ENCODE measurements around the gene IKZF3.
"Not testable (repeated sequence)": the region's sequence is repeated elsewhere in the genome, so short reads cannot be mapped to it uniquely, and the experiment has no call there.

Gene IKZF3

DNA sequence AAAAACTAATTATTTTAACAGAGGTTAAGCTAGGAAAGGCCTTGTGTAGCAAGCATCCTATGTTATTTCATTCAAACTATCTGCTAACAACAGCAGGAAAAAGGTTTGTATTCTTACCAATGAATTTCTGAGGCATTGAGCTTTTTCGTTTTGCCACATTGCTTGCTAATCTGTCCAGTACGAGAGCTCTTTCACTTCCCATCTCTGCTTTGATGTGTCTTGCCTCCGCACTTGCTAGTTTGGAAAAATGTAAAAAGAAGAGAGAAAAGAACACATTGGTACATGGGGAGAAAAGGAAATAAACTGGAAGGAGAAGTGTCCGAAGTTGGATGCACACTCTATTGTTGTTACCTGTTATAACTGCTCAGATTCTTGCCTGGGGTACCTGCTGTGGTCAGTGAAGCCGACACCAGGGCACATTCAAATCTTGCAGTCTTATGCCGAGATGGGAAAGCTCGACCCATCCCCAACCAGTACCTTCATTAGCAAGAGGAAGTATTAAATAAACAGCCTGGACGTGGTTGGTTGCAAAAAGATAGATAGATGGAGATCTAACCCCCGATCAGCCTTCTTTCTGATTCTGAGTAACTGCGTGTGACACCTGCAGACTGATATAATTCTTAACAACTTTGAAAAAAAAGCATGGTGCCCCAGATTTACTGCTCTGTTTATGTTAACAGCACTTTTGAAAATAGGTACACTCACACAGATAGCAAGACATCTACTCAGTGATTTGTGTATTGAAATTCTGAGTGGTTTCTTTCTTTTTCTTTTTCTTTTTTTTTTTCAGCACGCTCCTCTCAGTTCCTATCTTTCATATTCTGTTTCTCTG is 86.4 kb downstream of the IKZF3 start:
- DNase-seq (ENCODE audit: low spot score): no peak

DNA sequence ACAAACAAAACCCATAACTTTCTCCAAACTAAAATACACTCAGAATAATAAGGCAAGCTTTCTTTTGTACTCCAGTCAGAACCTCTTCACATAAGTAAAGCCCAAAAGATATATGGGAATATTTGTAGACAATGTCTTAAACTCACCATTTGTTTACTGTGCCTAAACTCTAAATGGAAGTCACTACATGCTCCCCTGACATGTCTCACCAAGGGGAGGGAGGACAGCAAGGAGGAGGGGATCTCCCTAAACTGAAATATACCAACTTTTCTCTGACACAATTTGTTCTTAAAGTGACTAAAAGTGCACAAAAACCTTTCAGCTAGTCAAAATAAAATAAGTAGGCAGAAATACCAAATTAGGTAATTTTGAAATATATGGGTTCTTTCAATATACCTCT is 87.9 kb downstream of the IKZF3 start:
- no peak for DNase-seq (ENCODE audit: low spot score)

DNA sequence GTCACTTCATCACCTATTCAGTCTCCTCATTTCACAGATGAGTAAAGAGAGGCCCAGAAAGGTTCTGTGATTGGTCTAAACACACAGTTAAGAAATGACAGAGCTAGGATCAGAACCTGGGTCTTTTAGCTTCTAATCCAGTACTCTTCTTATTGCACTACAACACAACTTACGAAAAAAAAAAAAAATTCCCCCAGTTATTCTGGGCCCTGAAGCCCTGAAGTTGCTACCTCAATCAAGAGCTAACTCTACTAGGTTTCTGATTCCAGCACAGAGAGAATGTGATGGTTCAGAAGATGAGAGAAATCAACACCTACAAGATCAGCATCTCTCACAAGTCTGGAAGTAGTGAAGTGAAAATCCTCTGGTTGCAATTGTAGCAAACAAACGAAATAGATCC is 89.1 kb downstream of the IKZF3 start:
- DNase-seq (ENCODE audit: low spot score): no peak

DNA sequence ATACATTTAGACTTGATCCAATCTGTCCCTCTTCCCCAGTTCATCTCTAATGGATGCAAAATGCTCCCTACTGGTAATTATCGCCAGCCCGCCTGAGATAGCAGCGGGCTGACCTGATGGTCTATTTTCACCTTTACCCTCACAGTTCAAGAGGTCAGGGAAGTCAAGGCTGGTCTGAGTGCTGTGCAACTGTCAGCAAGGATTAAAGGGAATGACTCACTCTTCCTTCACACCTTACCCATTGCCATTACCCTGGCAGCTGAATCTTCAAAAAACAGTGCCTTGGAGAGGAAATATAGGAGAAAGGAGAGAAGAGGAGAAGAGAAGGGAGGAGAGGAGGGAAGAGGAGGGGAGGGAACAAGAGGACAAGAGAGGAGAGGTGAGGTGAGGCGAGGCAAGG is 90.1 kb downstream of the IKZF3 start:
- DNase-seq (ENCODE audit: low spot score): no peak

DNA sequence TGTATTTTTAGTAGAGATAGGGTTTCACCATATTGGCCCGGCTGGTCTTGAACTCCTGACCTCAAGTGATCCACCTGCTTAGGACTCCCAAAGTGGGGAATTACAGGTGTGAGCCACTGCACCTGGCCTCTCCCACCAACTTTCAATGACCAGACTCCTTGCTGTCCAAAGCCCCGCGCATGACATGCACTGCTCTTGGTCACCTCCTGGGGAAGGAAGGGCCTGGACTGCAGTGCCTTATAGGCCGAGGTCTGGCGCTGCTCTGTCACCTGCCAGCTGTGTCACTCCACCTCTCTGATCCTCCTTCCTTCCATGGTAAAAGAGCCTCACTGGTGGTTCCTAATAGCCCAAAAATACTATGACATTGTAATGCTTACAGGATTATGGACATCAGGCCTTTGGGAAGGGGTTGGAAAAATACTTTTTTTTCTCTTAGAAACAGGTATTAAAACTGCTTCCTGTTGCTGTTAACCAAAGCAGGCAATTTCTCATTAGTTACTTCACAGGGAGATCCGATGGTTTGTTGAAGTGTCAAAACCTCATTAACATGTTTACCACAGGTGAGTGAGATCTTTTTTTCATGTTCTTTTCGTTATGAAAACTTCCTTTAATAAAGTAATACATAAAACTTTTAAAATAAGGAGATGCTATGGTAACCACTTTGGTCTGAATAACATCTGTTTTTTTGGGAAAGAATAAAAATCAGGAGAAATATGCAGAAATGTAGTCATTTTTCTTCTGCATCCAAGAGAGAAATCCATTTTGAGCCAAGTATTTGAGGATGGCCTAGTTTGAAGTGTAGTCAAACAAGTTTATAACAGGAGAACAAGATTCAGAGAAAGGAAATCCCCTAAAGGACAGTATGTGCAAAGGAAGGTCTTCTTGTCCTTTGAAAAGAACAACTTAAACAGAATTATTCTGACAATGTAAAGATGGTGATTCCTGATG is 90.9 kb downstream of the IKZF3 start:
- no peak for DNase-seq (ENCODE audit: low spot score)

DNA sequence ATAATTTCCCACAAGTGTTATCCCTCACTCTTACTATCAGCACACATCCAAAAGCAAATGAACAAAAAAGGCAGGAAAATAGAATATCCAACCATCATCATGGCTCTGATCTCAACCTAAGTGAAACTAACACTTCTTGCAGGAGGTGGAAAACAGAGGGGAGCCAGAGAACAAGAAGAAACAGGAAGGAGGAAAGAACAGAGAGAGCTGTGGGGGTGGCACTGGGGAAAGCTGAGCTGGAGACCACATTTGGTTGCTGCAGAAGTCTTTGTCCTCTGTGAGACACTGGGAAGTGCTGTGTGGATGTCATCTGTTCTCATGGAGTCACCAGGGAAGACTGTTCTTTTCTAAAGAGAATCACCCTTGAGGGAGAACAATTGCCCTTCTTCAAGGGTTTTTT is 91.7 kb downstream of the IKZF3 start:
- no peak for DNase-seq (ENCODE audit: low spot score)

DNA sequence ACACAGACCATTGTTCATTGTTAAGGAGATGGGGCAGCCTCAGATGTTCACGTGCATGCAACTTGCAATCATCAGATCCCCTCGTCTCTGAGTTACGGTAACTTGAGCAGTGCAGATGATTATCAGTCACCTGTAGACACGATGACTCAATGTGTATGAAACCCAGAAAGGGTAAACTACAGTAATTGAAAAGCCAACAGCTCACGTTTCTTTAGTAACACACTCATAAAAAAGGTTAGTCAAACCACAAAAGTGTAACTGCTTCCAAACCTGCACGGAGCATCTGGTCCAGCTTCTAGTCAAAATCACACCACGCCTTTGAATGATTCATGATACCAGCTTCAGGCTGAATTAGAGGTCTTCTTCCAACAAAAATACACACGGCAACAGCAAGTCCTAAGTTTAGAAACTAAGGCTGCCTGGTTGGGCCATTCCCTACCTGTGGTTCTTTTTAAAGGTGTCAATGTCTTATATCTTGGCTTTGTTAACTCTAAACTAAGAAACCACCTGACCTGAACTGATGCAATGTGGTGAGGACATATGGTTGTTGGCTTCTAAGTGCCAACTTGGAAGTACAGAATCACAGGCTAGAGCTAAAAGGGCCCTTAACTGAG is 94.0 kb downstream of the IKZF3 start:
- DNase-seq (ENCODE audit: low spot score): no peak

DNA sequence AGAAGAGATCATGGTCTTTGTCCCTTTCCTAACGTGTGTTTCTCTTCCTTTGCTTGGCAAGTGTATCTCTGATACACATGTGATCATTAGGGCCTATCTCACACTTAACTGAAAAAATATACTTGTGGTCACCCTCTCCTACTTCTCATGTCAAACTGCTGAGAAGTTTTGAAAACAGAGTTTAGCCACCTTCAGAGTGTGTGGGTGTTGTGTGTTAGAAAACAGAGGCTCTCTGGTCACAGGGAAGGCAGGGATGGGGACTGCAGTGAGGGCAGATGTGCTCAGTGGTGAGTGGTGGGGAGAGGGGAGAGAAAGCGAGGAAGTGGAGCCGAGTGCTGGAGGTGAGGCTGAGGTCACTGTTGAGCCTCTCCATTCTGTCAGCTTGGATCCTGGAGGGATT is 97.0 kb downstream of the IKZF3 start:
- DNase-seq (ENCODE audit: low spot score): no peak

DNA sequence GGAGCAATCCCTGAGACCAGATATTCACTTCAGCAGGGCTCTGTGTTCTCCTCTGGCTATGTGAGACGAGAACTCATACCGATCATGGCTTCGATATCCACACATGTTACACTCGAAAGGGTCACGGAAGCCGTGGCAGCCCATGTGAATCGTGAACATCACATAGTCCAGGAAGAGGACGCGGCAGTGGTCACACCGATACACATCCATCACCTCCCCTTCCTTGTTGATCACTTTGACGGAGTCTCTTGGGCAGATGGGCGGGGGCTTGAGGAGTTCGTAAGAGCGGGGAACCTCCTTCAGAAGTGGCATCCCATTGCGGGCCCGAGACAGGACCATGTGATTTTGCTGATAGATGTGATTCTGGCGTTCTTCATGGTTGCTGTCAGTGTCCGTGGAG is 98.3 kb downstream of the IKZF3 start:
- no peak for DNase-seq (ENCODE audit: low spot score)

DNA sequence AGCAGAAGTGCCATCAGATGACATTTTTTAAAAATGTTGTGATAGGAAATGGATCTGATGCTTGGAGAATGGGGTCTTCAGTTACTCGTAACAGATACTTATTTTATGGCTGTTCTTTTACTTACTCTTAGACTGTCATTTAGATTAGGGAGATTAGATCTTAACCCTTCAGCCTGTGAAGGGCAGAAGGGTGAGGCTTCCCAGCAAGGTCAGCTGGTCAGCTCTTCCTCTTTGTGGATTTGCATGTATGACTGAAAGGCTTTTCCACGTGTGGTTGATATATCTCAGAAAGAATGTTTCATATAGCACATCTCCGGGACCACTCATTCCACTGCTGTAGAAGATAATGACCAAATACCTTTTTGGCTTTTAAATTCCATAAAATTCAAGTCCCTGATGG is 98.9 kb downstream of the IKZF3 start:
- no peak for DNase-seq (ENCODE audit: low spot score)

DNA sequence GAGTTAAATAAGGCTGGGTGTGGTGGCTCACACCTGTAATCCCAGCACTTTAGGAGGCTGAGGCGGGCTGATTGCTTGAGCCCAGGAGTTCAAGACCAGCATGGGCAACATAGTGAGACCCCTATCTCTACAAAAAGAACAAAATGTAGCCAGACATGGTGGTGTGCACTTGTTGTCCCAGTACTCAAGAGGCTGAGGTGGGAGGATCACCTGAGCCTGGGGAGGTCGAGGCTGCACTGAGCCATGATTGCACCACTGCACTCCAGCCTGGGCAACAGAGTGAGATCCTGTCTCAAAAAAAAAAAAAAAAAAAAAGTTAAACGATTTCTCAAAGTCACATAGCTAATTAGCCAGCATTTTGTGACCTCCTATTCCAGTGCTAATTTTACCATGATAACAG is 99.9 kb downstream of the IKZF3 start:
- DNase-seq (ENCODE audit: low spot score): not testable (repeated sequence)

DNA sequence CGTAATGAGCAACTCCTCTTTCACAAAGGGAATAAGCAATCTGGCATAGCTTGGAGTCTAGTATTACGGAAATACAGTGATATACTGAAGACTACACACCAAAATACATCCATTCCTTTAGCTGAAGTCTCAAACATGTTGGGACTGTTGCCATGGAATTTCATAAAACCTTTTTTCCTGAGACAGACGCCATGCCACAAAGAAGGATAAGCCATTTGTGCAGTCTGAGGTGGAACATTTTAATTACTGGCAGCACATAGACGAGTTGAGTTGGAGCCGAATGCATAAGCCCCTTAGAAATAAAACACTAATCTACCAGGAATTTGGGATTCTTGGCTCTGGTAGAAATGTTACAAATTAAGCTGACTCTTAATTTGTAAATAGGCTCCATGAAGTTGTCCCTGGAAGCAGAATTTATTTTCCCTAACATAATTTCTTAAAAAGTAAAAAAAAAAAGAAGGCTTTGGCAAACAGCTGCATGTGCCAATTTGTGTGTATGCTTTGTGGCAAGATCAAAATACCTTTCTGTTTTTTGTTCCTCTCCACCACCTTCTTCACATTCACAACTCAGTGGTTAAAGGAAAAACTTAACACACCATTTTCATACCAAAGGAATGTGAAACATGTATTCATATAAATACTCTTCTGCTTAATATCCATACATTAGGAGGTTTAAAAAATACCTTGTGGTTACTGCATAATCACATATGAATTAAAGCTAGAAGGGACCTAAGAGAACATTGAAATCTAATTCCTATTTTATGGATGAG is 100.9 kb downstream of the IKZF3 start:
- DNase-seq (ENCODE audit: low spot score): no peak

DNA sequence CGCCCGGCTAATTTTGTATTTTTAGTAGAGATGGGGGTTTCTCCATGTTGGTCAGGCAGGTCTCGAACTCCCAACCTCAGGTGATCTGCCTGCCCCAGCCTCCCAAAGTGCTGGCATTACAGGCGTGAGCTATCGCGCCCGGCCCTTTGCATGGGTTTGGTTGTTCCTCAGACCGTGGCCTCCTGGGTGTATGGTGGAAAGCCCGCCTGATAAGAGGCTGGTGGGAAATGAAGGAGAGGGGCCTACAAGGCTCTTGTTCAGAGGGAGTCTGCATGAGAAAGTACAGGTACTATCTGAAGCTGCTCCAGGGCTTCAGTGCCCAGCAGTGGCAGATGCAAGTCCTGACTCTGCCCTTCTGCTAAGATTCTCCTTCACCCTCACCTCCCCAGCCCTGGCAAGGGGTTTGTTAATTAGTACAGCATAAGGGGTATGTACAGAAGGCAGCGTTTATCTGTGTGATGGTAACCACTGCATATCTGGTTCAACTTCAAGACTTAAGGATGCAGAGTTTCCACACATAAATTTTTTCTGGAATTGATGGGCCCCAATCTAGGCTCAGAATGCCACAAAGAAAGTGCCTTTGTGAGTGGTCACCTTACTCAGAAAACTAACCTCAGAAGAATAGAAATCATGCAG is 102.1 kb downstream of the IKZF3 start:
- no peak for DNase-seq (ENCODE audit: low spot score)

DNA sequence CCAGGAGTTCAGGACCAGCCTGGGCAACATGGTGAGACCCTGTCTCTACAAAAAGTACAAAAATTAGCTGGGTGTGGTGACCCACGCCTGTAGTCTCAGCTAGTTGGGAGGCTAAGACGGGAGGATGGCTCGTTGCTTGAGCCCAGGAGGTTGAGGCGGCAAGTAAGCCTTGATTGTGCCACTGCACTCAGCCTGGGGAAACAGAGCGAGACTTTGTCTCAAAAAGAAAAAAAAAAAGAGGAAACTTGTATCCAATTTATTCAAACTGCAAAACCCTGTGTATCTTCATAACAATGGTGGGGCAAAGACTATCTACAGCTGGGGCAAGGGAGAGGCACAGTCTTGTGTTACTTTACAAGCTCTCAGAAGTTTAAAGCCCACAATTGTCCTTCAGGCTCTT is 104.9 kb downstream of the IKZF3 start:
- no peak for DNase-seq (ENCODE audit: low spot score)

DNA sequence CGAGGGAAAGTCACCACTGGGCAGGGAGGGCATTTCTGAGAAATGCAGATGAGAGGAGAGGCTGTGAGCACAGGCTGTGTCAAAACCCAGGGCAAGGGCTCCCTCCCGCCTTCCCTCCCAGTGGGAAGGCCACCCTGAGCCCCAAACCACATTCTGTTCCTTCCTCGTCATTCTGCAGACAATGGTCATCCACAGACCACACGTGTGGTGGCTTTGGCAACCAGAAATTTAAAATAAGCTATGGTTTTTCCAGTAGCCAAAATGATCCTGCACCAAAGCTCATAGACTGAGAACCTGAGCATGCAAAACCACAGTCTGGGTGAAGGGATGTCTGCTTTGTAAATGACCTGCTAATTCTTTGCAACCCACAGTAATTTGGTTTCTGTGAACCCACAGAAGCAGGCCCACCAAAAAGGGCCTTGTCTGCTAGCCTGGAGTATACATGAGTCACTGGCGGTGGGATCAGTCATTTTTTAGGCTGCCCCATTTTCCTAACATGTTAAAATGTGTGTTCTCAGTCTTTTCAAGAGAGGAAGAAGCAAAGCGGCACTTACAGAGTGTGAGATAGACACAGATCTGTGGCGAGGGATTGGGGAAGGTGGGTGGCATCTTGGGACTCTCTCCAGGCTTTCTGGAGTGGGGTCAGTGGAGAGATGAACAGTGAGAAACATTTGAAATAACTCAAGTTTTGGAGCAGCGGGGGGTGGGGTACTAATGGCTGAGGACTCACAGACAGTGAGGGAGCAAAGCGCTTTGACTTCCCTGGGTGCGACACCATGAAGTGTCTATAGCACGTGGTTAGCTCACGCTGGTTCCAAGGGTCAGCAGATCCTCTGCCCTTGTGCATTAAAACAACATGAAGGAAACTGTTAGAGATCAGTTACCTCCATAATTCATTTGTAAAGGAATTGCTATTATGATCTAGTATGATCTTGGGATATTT is 105.9 kb downstream of the IKZF3 start:
- DNase-seq (ENCODE audit: low spot score): no peak

DNA sequence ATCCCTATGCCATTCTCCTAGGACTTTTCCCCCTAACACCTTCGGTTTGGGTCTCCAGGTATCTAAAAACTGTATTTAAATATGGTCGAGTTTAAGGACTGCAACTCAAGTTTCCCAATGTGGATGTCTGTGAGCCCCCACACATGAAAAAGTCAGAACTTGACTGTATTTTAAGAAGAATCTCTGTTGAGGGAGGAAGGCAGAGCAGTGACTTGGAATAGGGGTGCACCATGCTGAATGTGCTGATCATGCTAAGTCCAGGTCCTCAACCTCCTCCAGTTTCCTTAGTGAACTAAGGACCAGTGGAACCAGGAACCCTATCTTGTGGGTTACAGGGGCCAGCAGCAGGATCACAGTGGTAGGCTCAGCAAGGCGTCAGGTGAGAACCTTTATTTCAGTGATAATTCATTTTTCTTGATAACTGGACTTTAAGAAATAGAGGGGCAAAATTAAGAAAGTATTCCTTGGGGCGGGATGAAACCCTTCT is 106.9 kb downstream of the IKZF3 start:
- DNase-seq (ENCODE audit: low spot score): no peak

DNA sequence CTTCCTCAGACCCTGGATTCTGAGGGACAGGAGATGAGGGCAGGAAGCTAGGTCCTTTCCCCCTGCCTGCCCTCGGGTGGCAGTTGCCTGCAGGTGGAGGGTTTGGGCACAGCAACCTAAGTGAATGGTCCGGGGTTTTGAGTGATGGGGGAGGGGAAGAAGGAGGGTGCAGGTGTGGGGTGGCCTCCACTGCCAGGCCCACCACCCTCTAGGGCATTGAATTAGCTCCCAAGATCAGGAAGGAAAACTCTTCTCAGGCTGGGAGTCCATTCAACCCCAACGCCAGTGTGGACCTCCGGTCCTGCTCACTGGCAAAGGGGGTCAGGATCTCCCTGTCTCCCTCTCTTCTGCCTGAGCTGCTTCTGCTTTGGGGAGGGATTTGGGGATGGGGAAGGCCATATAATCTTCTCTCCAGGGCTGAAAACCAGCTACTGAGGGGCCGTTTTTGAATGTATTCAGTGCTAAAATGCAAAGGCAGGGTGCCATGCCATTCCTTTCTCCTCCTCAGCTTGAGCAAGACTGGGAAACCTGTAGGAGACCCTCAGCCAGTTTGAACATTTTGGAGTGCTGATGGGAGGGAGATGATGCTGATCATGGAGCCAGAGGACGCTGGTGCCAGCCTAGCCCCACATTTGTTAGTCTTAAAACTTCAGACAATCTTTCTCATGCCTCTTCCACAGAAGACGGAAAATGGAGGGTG is 107.6 kb downstream of the IKZF3 start:
- no peak for DNase-seq (ENCODE audit: low spot score)

DNA sequence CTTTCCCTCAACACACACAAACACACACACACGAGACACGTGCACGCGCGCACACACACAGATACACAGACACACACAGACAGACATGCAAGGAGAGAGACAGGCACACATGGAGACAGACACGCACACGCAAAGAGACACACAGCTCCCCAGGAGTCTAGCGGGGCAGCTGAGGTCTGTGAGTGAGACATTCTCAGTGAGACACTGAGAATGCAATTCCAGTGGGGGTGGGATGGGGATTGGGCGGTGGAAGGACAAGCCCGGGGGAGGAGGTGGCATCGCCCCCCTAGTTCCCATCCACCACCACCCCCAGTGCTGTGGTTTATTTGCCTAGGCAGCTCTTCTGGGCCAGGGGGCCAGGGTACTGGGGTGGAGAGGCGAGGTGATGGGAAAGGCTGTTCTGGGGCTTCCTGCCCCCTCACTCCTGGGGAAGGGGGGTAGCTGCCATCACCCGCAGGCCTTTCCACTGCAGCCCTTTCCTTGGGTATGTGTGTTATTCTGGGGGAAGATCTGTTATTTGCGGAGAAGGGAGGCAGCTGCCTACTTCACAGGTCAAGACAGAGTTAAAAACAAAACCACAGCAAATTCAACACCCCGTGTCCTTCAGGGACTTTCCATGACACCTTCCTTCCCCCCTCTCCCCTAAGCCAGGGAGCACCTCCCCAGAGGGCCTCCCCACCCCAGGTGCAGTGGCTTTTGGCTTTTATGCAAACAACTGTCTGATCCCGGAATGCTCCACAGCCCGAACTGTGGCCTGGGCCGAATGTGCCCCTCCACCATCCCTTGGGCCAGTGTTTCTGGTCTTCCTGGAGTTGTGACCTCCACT is 108.3 kb downstream of the IKZF3 start:
- no peak for DNase-seq (ENCODE audit: low spot score)
